GM20000 (cell line): ENCODE data around the gene FYTTD1.
"Not testable (repeated sequence)": the region's sequence is repeated elsewhere in the genome, so short reads cannot be mapped to it uniquely, and the experiment has no call there.

Source experiments
- DNase-seq: peaks from one replicate; pipeline ENCODE4 v3.0.0; 2012; ENCODE audit warnings: low spot score
- CTCF ChIP-seq: IDR thresholded peaks from 2 replicates; pipeline ENCODE4 v1.5.1; 2012; ENCODE audit warnings: mild to moderate bottlenecking, control low read depth; ENCODE audit errors: extremely low read depth, missing control alignments

Gene FYTTD1

GRCh38 chr3:197713477-197713822 is 36.2 kb upstream of the FYTTD1 start:
- TF ChIP-seq CTCF = no peak
- no peak for DNase-seq

- no peak for TF ChIP-seq CTCF
- no peak for DNase-seq
Observed at GRCh38 chr3:197714251-197714650, 35.4 kb upstream of the FYTTD1 start.

- DNase-seq = no peak
- no peak for TF ChIP-seq CTCF
Observed at GRCh38 chr3:197718891-197719290, 30.8 kb upstream of the FYTTD1 start.

- DNase-seq = no peak
- no peak for TF ChIP-seq CTCF
Observed at GRCh38 chr3:197720694-197721093, 29.0 kb upstream of the FYTTD1 start.

GRCh38 chr3:197722734-197723133 is 26.9 kb upstream of the FYTTD1 start:
- TF ChIP-seq CTCF = no peak
- DNase-seq = no peak

GRCh38 chr3:197727878-197728277 is 21.8 kb upstream of the FYTTD1 start:
- not testable (repeated sequence) for DNase-seq

- no peak for DNase-seq
- TF ChIP-seq CTCF = no peak
Observed at GRCh38 chr3:197728487-197728886, 21.2 kb upstream of the FYTTD1 start.

GRCh38 chr3:197730200-197730599 is 19.5 kb upstream of the FYTTD1 start:
- TF ChIP-seq CTCF = no peak
- DNase-seq = peak; percentile 45

GRCh38 chr3:197730770-197731169 is 18.9 kb upstream of the FYTTD1 start:
- DNase-seq = not testable (repeated sequence)

- DNase-seq = not testable (repeated sequence)
Observed at GRCh38 chr3:197731483-197731882, 18.2 kb upstream of the FYTTD1 start.
